Measurements from ENCODE around the gene ITPKB.

ITPKB gene

DNA sequence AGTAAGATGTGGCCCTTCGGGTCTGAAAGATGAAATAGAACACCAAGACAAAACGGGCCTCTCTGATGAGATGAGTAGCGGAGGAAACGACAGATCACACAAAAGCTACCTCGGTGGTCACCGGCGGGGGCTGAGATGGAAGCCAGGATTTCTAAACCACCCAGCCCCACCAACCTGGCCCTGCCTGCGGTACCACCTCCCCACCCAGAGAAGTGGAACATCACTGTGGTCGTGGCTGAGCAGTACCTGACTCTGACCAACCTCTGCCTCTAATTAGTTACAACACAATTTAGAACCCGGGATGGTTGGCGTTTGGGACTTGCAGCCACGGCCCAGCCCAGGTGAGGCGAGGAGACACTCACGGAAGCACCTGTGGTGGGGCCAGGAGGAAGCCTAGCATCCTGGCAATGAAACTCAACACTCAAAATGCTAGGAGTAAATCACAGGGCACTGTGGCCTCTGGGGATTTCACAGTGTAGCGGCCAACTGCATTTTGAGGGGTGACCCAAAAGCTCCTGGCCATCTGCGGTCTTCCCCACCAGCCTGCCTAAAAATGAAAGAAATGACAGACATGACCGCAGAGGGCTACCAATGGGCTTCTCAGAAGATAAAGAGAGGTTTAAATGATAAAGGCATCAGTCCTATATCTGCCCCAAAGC lies 73.4 kb downstream of the ITPKB start:
- DNase-seq, result no peak

DNA sequence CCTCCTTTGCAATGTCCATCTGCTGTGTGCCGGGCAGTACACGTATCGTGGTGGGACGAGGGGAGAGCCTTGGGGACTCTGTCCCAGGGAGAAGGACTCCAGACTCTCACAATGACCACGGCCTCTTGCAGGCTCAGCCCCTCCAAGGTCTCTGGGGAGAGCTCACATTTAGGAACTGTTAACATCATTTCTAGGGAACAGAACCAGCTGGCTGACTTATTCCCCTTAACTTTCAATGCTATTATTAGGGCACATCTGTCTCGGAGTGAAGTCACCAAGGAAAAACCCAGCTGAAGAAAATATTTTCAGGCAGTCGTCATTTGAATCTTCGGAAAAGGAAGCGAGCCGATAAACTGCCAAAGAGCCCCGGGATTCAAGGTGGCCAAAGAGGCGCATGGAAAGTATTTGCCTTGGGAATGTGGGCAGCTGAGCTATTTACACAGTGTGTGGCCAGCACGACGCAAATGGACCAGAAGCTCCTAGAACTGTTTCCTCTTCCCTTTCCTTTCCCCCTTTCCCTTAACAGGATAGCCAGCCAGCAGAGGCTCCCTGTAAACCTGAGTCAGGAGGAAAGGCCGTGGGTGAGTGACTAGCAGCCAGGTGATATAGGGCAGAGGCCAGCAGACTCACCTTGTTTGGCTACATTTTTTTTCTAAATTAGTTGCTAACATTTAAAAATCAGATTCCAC lies 74.5 kb downstream of the ITPKB start:
- DNase-seq, result no peak

DNA sequence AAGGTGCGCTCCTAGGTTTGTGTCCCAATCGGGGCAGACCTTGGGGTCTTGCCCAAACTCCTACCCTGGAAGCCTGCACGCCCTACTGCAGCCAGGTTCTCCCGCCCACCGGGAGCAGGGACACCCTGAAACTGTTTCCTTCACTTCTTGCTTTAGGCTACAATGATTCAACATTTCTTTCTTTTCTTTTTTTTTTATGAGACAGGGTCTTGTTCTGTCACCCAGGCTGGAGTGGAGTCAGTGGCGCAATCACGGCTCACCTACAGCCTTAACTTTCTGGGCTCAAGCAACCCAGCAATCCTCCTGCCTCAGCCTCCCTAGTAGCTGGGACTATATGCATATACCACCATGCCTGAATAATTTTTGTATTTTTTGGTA lies 75.8 kb downstream of the ITPKB start:
- no peak for DNase-seq

DNA sequence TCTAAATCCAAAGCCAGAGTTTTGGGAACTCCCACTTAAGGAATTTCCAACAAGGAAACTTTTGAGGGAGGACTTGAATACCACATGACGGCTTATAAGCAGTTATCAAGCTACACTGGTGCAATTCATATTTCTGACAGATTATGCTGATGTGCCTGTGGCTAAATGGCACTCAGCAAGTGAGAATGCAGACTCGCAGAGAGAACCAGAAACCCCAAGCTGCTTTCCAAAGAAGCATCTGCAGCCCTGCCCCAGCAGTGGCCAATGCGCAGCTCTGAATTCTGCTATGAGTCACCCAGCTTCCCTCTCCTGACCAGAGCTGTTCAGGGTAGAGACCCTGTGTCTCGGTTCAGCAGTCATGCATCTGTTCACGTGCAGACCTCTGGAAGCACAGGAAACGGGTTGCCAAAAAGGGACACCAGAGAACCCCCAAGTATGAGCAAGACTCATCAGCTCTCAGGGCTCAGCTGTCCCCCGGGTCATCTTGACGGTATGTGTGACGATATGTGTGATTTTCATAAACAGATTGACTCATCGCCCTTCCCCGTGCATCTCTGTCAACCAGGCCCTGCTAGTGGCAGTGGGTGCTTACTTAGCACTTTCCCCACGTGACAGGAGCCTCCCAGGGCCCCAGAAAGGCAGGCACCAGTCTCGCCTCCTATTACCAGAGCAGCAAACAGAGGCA lies 76.3 kb downstream of the ITPKB start:
- DNase-seq, result no peak

DNA sequence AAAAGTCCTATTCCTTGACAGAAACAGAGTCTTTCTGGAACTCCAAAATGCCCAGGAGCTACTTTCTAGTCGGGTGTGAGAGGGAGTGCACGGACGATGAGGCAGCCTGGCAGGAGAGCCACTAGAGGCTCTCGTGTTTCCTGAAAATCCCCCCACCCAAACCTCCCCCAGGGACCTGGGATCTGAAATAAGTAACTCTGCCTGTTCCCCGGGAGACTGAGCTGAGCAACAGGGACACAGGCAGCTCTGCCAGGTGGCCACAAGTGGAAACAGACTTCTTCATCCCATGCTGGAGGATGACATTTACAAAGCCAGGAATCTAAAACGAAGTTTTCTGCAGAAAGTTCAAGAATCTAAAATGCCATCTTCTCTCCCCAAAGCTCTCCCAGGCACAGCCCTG lies 77.1 kb downstream of the ITPKB start:
- no peak for DNase-seq

DNA sequence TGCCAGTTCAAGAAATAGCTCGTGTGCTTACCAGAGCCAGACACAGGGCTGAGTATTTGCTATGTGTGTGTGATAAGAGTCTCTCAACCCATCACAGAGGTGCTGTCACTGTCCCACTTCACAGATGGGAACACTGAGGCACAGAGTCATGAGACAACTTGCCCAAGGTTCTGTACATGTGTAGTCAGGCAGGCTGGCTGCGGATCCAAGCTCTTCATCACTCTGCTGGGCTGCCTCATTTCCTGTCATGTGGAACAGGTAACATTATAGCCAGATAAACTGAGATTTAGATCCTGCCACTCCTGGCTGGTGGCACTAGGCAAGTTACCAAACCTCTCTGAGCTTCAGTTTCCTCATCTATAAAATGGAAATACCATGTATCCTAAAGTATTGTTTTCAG lies 77.8 kb downstream of the ITPKB start:
- DNase-seq, result no peak

DNA sequence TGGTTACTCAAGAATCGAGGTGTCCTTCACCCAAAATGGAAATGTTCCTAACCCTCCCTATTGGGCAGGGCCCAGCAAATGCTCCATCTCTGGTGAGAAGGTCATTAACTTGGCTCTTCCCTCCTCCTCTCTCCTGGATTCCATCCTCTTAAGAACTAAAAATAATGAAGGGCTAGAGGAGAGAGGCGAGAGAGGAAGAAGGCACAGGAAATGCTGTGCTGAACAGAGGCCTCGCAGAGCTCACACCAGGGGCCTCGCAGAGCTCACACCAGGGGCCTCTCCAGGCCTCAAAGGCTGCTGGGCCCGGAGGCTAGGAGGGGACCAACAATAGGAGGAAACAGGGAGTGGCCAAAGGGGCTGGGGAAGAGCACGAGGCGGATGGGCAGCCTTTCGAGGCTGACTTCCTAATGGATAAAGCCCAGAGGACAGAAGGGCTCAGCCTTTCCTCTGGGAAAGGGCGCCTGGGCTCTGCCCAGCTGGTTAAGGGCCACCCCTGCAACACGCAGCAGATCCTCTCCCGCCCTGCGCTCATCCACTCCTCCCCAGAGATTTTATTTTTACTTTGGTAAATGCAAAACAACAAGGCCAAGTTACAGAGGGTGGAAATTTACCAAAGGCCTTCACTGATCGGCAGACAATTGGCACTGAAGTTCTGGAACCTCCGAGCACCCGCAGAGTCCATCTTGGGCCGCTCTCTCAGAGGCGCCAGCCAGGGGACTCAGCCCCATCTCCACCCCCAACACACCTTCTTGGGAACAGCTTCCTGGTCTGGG lies 78.5 kb downstream of the ITPKB start:
- no peak for DNase-seq

DNA sequence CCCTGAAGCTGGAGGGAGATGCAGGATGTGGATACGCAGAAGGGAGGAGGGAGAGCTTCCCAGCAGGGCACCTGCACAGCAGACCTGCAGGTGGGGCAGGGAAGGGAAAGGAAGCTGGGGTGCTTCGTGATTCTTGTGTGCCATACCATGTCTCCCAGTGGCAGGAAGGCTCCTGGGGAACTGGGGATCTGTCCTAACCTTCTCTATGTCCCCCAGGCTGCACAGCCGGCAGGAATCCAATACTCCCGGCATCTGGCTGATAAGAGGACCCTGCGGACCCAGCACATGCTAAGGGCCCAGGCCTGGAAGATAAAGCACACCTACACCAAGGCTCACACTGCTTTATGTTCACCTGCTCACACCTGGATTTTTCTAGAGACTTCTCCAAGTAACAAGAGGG lies 79.4 kb downstream of the ITPKB start:
- DNase-seq, result no peak

DNA sequence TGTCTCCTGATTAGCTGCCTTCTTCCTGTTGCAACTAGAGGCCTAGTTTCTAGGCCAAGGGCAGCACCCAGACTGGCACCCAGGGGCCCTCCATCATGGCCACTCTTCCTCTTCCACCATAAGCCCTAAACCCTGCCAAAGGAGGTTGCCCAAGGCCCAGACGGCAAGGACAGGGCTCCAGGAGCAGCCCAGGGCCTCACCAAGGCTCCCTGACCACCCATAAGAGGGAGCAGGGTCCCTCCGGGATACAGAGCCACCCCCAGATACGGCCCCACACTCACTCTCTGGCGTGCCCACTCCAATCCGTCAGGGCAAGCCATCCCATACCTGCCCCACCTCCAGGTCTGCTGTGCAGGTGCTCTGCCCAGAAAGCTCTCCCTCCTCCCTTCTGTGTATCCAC lies 79.9 kb downstream of the ITPKB start:
- DNase-seq, result no peak

DNA sequence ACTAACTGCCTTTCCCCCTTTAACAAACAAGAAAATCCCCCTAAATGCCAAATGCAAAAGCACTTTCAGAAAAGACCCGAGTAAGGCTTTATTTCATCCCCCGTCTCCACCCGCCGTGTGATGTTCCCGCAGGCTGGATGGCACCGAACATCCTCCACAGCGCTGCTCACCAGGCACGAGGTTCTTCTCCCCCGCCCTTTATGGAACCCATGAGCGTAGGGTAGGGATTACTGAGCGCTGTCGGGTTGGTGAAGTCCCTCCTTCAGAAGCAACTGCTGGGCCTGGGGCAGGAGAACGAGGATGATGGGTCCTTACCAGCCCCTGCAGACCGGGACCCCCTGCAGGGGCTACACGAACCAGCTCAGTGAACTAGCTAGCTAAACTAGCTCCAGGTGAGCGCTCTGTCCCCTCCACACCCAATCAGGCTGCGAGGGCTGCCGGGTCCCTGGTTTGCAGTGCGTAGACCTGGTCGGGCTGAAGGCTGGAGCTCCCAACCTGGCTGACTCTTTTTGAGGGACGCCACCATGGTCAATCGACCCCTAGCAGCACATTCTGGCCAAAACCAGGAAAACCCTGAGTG lies 80.4 kb downstream of the ITPKB start:
- no peak for DNase-seq

DNA sequence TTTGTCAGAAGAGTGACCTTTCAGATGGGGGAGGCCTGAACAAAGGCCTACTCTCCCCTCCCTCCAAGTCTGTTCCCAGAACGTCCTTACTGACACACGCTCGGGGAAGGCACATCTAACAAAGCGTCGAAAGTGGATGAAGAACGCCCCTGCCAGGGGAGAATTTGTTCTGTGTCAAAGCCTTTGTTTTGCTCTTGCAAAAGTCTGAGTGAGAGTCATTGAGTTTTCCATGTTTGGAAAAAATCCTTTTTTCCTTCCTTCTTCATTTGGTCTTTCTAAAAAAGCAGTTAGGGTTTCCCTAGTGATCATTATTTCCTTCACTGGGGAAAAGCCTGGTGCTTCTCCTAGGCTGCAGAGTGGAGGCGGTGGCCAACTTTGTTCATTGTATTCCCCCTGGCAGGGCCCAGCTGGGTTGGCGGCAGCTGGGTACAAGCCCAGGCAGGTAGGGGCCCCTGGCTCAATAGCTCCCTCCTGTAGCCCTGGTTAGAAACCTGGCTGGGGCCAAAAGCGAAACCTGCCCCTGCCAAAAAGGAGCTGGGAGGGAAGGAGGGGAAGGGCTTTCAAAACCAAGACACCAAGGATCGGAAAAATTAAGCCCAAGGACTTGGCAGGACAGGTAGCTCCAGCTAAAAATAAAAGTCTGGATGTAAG lies 81.1 kb downstream of the ITPKB start:
- no peak for DNase-seq

DNA sequence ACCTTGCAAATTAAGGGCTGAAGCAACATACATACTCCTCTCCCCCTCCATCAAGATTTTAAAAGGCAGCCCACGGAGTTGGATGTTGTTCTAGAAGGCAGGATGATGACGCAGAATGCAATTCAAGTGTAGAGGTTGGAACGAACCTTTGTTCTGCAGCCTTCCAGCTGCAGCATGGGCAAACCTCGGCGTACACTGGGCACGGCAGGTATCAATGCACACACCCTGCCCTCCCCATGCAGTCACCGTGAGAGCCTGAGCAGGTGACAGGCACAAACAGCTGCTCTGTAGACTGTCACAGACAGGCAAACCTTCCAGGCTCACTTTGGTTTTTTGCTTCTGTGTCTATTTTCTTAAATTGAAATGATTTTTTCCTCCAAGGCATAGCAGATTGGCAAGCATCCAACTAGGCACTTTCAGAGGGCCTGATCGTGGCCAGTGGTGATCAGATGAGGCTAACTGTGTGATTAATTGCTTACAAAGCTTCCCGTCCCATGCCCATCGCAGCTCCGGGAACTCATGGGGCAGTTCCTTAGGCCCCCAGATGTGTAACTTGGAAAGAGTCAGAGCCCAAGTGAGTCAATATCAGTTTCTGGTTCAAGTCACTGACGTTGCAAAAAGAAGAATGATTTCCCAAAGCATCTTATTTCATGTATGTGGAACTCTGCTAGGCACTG lies 82.3 kb downstream of the ITPKB start:
- DNase-seq, result no peak

DNA sequence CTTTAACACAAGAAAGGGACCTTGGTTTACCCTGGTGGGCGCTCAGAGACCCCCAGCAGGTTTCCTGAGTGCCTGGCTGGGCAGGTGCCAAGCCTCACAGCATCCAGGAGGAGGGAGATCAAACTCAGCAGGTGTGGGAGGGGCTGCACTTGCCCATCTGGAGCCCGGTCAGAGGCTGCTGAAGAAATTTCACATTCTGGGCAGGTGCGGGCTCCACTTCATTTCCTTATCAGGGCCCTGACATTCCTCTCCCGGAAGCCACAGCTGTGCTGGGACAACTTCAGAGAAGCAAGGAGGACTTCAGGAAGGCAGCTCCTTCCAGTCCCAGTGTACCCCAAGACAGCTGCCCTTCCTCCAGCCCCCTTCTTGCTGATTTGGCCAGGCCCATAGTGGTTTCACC lies 82.9 kb downstream of the ITPKB start:
- DNase-seq, result no peak

DNA sequence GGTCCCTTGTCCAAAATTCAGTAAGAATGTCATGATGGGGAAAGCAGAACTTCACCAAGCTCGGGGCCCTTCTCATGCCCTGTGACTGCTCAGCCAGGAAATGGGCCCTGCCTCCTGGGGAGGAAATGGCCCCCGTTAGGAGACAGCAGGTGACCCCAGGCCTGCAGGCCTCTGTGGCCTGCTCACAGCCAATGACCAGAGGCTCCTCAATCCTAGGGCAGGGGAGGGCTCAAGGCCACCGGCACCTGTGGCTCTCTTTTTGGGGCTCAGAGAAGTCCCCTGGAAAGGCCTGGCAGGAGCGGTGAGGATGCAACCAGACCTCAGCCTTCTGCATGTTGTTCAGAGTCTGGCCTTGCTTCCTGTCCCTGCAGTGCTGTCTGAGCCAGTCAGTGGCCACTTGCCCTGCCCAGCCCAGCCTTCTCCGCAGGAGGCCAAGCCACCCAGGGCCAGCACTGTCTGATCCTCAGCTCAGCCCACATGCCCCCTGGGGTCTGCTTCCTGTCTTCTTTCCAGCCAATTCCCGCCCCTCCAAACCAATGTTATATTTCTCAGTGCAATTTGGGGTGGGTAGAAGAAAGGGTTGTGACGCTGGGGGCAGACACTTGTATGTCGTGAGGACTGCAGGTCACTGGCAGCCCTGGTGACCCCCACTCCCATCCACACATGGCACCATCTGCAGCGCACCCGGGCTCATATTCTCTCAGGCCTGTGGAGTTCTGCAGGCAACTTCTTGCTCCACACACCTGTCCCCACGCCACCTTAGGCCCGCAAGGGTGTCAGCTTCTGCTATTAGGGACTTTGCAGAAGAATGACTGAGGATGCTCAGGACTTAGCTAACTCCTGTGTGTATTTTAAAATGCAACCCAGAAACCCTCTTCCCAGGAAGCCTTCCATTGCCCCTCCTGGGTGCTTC lies 83.6 kb downstream of the ITPKB start:
- DNase-seq, result no peak

DNA sequence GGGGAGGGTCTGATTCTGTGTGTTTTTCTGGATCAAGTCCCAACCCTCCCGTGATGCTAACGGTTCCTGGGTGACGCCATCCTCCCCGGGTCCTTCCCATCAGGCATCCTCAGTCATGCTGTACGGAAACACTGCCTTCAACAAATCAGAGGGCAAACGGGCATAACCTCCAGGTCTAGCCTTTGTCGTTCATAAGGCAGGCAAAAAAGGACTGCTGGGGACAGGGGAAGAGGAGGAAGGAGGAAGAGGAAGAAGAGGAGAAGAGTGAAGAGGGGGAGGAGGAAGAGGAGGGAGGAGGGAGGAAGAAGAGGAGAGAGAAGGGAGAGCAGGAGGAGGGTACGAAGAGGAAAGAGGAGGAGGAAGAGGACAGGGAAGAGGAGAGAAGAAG lies 84.4 kb downstream of the ITPKB start:
- no peak for DNase-seq

DNA sequence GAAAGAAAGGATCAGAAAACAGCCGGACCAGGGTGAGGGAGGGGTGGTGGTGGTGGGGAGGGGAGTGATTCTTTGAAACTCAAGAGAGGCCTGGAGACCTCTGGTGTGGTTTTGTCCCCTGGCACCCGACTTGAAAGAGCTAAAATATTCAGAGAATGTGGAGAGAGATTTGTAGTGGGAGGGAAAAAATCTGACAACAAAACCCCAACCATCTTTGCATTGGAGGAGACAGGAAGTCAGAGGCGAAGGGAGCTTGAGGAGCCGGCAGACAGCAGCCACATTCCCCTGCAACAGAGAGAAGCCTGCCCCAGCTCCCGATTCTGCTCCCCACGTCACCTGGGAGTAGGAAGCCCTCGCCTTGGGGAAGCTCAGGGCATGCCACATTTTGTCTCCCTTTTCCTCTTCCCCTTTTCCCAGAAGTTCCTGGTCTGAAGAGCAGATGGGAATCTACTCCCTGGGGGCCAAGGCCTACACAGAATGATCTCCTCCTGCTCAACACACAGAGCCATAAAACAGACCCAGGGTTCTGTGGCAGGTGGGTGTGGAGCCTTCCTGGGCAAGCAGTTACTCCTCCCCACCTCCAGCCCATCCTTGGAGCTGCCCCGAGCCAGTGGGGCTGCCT lies 84.9 kb downstream of the ITPKB start:
- peak; percentile 54 for DNase-seq

DNA sequence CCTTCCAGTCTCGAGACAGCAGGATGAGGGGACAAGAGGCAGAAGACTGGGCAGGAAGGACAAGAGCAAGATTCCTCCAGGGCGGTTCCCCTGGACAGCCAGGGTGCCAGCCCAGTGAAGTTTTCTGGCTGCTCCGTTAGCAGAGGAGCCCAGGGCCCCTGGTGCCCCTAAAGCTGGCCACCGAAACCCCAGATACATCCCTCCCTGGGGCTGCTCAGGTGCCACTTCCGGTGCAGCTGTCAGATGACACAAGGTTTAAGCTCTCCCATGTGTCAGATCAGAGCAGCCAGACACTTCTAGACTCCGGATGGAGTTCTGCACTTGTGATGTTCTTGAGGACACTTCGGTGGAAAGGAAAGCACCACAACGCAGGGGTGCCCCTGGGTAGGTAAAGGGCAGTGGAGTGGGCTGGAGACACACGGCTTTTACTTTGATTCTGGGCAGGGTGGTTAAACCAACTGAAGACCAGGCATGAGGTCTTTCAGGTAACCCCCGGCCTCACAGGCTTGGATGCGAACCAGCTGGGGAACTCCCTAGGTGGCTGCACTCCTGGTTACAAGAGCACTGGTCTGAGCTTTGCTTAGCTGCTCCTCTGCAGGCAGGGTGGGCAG lies 85.7 kb downstream of the ITPKB start:
- DNase-seq, result no peak

DNA sequence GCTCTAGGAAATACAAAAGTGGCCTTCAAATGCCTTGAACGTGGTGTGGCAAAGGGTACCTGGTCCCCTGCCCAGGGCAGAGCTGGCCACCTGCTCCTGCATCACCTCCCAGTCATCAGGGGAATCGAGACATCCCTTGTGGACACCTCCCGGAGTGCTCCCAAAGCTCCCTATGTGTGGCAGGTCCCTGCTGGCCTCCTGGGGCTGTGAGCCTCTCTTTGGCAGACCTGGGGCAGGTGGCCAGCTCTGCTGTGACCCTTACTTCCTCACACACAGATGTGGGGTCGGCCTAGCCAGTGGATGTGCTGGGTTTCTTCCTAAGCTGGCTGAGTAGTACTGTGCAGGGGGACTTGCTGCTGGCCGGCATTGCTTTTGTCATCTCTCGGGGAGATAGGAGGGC lies 86.5 kb downstream of the ITPKB start:
- no peak for DNase-seq

DNA sequence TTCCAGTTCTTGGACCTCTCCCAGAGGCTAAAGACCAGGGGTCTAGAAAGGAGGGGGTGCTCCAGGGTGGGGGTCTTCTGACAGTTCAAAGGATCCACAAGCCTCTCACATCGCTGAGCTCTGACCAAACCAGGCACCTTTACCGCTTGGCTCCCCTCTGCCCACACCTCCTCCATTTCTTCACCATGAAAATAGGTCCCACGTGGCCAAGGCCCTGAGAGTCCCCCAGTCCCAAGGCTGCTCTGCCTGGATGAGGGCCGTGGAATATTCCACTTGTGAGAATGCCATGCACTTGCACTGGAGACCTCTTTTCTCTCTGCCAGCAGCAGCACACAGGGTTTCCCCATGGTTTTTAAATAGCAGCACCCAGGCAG lies 87.4 kb downstream of the ITPKB start:
- no peak for DNase-seq

Data from right kidney (tissue), 1 donor.